Stimulated activated CD4-positive, alpha-beta T cell treated with anti-CD3 and anti-CD28 coated beads, Interleukin-4, amount 100 ng/mL, for 24 hours (primary cell): ENCODE data around the gene KCNJ8.
"Not testable (repeated sequence)": the region's sequence is repeated elsewhere in the genome, so short reads cannot be mapped to it uniquely, and the experiment has no call there.

Source experiments
- DNase-seq: peaks from one replicate; pipeline ENCODE4 v3.0.0-alpha.2; 2020

Gene KCNJ8

DNA sequence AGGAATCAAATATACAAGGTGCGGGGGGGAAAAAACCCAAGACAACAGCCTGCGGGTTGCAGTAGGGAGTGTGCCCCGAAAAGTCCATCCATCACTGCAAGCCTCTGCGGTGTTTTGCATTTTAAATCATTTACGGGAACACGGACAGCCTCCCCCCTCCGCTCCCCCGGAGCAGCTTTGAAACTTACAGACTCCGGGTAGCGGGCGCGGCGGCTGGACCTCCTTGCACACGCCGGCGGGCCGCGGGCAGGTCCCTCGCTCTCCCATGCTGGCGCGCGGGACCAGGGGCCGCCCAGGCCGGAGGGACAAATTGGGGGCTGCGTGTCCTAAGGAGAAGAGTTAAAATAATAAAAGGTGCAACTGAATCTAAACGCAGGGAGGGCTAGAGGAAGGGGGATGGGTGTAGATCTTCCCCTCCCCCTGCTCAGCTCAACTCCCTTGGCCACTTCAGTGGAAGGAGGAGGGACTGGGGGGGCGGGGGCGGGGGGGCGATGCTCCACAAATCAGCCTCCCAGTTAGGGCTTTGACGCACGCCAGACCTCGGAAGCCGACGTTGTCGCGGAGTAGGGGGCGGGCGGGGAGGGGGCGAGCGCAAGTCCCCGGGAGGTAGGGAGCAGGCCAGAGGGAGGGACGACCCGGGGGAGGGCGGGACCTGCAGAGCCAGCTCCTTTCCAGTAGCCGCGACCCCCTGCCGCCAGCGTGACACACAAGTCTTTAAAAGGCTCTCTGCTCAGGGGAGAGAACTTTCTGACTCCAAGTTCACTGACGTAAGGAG lies at the start of gene KCNJ8:
KCNJ8 (minus strand) TSS at position 349 of the 775 bp plus-strand sequence. CDS start 1,090 bp downstream, outside the sequence.
- no peak for DNase-seq

DNA sequence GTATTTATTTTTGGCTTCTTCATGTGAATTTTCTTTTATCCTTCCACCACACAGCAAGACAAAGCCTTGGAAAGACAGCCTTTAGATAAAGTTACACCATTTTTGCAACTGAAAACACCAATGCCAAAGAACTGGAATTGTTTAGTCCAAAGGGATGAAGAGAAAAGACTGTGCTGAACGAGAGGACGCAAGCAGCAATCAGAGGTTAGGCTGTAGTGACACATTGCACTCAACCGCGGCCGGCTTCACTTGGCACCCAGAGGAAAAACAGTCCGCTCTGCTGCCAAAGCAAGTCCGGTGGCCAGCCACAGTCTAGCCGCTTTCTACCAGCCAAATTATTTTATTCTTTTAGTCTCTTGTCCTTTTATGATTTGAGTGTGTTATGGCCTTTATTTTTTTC lies 49.1 kb upstream of the KCNJ8 start:
- no peak for DNase-seq

DNA sequence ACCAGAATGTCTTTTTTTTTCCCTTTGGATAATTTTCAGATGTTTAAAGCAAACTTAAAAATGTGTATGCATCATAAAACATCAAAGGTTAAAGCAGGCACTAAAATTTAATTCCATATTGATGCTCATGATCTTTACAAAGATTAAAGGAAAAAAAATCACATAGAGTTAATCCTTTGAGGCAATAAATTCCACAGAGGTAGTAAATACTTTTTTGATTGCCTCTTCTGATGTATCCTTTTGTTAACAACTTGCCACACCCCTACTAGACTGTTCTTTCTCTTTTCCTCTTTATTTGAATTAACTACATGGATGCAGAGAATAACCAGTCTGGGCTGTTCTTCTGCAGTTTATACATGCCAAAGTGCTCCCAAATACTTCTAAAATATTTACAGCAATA lies 45.2 kb upstream of the KCNJ8 start:
- no peak for DNase-seq

DNA sequence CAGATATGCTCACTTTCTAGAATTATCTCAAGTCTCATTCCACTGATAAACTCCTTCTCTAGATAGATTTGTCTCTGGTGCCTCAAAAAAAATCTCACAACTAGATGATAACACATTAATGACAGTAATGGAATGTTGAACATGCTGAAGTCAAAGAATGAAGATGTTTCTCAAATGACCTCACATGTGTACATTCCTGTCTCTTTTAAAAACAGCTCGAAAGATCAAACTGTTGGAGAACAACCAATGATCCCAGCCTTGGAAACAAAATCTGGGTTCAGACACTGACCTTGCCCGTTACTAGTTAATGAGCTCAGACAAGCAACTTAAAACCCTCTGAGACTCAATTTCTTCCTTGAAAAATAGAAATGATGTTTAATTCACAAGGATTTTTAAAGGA lies 44.7 kb upstream of the KCNJ8 start:
- no peak for DNase-seq

DNA sequence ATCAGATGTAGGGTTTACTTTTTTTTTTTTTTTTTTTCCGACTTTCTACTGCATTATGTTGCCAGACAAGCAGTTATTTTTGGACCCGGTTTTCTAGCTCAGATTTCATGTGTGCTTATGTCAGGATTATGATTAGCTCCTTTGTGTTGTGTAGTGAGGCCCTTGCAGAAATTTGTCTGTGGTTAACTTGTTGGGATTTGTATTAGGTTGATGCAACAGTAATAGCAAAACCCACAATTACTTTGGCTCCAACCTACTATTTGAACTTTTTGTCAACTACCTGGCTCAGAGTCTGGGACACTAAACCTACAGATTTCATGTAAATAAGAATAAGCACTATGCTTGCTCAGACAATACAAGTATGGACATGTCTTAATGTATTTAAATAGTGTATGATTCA lies 44.1 kb upstream of the KCNJ8 start:
- DNase-seq = no peak

DNA sequence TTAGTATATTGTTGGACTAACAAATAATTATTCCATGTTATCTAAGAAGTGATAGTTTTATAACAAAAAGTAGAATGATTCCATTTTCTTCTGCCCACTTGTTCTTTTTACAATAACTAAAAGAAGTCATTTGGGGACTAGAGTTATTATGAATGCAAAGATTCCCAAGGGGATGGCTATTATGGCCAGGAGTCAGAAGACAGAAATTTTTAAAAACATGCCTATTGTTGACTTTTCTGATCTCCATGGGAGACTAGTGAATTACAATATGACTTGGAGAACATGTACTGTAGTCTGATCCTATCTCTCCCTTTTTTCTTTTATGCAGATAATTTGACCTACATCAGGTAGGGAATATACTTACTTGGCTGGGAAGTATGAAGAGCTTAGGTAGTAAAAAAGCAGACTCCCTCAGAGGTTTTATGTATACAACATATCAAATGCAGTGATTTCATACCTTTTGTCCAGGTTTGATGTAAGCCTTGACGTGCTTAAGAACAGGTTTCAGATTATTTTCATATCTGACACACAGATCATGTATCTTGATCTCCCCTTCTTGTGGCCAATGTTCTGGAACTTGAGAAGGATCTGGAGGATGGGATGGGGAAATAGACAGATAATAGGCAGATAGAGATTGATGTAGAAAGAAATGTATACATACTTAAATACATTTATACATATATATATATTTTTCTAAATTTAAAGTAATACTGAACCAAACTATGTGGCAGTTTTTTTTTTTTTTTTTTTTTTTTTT lies 41.0 kb upstream of the KCNJ8 start:
- no peak for DNase-seq

DNA sequence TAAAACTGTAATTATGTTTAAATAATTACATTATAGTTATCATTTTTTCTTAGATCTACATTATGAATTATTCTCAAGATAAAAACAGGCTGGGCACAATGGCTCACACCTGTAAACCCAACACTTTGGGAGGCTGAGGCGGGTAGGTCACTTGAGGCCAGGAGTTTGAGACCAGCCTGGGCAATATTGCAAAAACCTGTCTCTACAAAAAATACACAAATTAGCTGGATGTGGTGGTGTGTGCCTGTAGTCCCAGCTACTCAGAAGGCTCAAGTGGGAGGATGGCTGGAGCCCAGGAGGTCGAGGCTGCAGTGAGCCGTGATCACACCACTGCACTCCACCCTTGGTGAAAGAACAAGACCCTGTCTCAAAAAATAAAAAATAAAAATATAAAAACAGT lies 40.3 kb upstream of the KCNJ8 start:
- no peak for DNase-seq

DNA sequence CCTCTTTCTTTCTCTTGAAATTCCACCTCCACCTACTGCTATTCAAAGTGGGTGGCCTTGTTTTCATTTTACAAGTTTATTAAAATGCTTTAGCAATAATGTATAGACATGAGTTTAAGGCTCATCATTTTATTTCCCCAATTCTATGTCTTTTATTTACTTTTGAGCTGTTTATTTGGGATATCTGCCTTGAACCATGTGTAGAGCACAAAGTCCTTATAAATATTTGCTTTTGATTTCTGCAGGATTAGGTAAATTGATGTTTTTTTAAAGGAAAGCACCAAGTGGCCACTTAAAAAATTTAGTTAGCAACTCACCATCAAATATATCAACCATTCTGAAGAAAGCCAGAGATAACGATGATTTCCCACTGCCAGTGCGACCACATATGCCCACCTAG lies 39.8 kb upstream of the KCNJ8 start:
- DNase-seq = no peak

DNA sequence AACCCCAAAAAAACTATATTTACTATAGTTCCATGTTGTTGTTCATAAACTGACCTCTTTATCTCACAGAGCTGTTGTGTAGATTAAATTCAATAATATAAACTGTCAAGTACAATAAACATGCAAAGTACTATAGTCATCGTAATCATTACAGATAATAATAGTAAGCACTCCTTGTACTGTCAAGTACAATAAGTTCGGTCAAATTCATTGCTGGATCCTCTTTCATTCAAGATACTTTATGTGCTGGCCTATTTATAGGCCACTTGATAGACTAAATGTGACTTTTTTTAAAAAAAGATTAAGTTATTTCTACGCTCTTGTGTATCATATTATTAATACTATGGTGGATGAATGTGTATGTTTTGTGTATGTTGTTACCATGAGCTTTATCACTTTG lies 39.2 kb upstream of the KCNJ8 start:
- DNase-seq = no peak

DNA sequence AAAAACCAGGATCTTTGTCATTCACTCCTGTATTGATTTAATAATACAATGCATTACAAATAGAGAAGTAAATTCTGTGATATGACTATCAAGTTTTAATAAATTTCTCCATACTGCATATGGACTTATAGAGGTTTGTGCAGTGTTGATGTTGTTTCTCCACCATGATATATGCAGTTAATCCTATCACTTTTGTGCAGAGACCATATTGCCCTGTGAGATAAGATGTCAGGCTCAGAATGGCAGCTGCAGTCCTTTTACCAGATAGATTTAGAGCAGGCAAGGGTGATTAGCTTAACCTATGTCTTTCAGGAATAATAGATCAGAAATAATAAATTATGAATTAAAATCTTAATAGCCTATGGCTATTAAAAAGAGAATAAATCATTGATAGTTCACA lies 38.6 kb upstream of the KCNJ8 start:
- DNase-seq = no peak

DNA sequence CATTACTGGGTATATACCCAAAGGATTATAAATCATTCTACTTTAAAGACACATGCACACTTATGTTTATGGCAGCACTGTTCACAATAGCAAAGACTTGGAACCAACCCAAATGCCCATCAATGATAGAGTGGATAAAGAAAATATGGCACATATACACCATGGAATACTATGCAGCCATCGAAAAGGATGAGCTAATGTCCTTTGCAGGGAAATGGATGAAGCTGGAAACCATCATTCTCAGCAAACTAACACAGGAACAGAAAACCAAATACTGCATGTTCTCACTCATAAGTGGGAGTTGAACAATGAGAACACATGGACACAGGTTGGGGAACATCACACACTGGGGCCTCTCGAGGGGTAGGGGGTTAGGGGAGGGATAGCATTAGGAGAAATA lies 37.8 kb upstream of the KCNJ8 start:
- not testable (repeated sequence) for DNase-seq

DNA sequence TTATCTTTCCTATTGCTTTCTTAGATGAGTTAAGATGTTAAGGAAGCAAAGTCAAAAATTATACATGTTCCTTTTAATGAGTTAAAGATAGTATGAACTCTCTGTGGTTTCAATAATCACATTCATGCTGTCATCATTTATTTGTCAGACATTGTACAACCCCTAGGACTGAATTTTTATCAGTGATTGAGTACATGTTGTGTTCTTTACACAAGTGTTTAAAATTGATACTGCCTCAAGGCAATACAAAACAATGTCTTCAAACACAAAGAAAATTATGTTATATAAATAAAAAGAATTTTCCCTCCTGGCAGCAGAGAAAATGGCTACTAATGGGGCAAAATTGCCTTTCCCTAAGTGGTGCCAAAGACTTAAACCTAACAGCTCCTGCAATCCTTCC lies 34.6 kb upstream of the KCNJ8 start:
- DNase-seq = no peak

DNA sequence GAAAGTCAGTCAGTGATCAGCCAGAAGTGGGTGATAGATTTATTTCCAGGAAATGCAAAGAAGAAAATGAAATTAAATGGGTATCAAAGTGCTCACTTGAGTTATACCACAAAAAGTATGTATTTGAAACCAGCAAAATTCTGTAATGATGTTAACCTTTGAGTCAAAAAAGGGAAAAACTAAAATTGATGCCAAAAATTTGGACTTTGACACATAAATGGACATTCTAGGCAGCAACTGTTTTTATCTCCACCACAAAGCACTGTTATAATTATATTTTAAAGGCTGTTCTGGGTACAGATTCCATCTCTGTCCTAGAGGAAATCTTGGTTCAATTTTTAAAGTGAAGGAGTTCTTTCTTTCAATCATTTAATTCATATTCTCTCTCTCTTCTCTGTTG lies 31.7 kb upstream of the KCNJ8 start:
- DNase-seq = no peak

DNA sequence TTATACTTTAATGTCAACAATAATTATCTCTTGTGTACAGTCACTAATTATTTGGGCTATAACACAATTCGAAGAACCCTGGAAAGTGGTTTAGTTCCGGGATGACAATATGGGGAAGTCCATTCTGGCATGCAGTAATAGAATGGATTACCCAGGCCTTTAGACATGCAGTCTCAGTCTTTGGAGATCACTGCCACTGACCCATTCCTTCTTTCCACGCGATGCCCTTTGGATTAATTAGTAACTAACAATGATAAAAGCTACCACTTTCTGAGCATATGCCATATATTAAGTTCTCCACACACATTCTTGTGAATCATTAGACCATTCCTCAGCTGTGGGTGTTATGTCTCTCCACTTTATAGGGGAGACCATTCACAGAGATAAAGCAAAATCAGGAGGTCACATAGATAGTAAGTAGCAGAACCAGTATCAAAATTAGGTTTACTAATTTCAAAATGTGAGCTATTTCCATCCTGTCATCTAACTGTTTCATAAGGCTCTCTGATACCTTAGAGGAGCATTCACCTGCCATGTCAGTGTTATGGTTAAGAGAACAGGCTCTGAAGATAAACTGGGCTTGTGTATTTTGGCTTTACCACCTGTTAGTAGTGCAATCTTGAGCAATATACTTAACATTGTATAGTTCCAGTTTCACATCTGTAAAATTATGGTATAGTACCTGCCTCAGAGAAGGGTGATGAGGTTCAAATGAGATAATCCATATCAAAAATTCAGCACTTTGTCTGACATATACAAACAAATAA lies 27.2 kb upstream of the KCNJ8 start:
- DNase-seq = no peak

DNA sequence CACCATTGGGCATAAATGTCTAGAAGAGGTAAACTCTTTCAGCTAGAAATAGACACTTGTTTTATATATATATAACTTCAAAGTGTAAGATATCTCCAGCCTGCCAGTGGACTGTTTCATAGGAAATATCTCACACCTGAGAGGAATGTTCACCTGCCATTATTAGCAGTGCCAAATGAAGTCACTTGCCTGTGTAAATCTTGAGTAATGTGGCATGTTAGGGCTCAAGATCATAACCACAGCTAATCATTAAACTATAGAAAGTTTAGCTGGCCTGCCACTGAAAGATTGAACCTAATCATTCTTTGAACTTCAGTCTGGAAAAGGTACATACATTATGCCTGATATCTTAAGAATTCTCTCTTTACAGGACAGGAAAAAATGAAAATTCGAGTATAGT lies 25.5 kb upstream of the KCNJ8 start:
- no peak for DNase-seq

DNA sequence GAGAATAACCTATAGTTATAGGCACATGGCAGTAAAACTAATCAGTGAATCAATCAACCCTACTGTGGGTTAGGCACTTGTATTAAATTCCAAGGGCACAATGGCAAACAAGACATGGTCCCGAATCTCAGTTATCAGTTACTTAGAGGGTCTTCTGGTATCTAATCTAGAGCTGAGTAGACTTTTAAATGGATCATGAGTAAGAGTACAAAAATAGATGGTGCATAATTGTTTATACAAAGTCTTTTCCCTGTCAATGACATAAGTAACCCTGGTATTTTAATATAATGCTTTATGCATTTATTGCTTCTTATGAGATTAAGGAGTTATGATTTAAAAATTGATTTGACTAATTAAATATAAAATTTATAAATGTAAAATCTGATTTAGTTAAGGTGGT lies 23.0 kb upstream of the KCNJ8 start:
- no peak for DNase-seq

DNA sequence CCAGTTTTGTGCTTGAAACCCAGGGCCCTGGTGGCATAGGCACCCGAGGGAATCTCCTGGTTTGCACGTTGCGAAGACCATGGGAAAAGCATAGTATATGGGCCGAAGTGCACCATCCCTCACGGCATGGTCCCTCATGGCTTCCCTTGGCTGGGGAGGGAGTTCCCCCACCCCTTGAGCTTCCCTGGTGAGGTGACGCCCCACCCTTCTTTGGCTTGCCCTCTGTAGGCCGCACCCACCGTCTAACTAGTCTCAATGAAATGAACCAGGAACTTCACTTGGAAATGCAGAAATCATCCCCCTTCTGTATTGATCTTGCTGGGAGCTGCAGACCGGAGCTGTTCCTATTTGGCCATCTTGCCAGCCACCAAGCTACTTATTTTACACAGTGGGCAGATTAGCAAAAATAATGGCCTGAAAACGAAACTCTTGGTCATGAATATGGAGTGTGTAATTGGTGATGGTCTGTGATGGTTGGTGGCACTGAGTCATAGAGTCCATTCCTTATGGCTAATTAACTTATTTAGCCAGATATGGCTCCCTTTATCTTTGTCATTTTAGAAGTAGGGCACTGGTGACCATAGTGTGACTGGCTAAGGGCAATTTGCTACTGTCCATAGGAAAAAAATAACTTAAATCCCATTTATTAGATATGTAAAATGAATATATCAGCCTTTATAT lies 21.3 kb upstream of the KCNJ8 start:
- no peak for DNase-seq

DNA sequence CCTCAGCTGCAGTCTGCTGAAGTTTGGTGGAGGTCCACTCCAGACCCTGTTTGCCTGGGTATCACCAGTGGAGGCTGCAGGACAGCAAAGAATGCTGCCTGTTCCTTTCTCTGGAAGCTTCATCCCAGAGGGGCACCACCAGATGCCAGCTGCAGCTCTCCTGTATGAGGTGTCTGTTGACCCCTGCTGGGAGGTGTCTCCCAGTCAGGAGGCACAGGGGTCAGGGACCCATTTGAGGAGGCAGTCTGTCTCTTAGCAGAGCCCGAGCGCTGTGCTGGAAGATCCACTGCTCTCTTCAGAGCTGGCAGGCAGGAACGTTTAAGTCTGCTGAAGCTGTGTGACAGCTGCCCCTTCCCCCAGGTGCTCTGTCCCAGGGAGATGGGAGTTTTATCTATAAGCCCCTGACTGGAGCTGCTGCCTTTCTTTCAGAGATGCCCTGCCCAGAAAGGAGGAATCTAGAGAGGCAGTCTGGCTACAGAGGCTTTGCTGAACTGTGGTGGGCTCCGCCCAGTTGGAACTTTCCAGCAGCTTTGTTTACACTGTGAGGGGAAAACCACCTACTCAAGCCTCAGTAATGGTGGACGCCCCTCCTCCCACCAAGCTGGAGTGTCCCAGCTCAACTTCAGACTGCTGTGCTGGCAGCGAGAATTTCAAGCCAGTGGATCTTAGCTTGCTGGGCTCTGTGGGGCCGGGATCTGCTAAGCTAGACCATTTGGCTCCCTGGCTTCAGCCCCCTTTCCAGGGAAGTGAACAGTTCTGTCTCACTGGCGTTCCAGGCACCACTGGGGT lies 20.5 kb upstream of the KCNJ8 start:
- not testable (repeated sequence) for DNase-seq

DNA sequence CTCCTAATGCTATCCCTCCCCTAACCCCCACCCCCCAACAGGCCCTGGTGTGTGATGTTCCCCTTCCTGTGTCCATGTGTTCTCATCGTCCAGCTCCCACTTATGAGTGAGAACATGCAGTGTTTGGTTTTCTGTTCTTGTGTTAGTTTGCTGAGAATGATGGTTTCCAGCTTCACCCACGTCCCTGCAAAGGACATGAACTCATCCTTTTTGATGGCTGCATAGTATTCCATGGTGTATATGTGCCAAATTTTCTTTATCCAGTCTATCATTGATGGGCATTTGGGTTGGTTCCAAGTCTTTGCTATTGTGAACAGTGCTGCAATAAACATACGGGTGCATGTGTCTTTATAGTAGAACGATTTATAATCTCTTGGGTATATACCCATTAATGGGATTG lies 15.2 kb upstream of the KCNJ8 start:
- DNase-seq = not testable (repeated sequence)

DNA sequence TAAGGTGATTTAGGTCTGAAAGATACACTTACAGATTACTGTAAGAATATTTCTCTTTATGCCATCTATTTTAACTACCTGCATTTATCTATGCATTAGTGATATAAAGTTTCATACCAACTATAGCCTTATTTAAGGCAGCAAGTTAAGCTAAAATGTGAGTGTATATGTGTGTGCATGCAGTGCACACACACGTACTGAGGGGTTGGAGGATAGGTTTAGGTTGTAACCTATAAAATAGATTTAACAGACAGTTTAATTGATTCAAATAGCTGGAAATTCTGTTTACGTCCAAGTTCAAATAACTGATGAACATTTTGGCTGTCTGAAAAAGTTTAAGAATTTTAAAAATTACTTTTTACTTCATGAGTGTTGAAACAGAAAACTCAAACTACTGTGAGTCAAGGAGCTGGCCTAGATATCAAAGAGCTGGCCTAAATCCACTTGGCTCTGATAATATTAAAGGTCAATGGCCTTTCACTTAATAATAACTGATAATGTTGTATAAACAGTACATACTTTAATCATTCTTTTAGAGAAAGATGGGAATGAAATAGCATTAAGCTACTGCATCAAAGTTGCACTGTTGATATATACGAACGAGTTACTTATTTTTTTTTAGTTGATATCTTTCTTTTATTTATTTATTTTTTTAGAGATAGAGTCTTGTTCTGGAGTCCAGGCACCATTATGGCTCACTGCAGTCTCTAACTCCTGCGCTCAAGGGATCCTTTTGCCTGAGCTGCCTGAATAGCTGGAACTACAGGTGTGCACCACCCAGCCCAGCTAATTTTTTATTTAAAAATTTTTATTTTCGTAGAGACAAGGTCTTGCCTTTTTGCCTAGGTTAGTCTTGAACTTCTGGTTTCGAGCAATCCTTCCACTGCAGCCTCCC lies 13.8 kb upstream of the KCNJ8 start:
- no peak for DNase-seq

DNA sequence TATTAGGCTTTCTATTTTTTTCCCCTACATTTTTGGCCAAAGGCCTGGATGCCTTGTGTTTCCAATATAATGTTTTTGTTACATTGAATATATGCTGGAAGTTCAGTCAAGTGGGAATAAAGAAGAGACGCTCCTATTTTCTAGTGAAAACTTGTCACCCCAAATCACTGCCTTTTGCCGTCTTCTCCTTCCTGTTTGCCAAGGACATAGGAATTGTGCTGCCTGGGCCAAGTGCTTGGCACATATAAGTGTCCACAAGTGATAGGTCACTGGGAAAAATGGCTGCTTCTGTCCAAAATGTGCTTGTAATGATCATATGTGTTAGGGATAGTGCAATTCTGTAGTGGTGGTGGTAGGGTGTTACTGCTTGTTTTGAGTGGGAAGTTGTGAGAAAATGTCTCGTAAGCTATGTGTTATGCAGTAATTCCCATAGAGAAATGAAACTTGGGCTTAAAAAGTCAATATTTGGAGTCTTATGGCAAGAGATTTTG lies 11.6 kb upstream of the KCNJ8 start:
- no peak for DNase-seq
